GM12878 (cell line): ENCODE data around the gene CACNA2D2.

Experiments used
- CBX3 ChIP-seq: fragments of 200-600 bp; sonication (generic); IDR thresholded peaks from 2 replicates; pipeline ENCODE4 v1.6.1; 2016; ENCODE audit warnings: low read depth, borderline replicate concordance
- EZH2 ChIP-seq: IDR thresholded peaks from 2 replicates; pipeline ENCODE4 v1.6.1; 2012; ENCODE audit warnings: low read depth, mild to moderate bottlenecking, control low read depth, inconsistent platforms, low read length, borderline replicate concordance; ENCODE audit not compliant: control insufficient read depth
- HDAC2 ChIP-seq: fragments of 200-600 bp; sonication (generic); IDR thresholded peaks from 2 replicates; pipeline ENCODE4 v1.6.1; 2017
- JUND ChIP-seq: IDR thresholded peaks from 2 replicates; pipeline ENCODE4 v1.6.1; 2012; ENCODE audit warnings: low read depth, mild to moderate bottlenecking, low read length, improper control_type of control experiment, moderate library complexity
- KLF5 ChIP-seq: fragments of 450-650 bp; IDR thresholded peaks from 2 replicates; pipeline ENCODE4 v1.6.1; 2014; ENCODE audit warnings: mild to moderate bottlenecking; ENCODE audit not compliant: partially characterized antibody
- NR2C1 ChIP-seq: fragments of 450-650 bp; IDR thresholded peaks from 2 replicates; pipeline ENCODE4 v1.6.1; 2017; ENCODE audit warnings: antibody characterized with exemption, mild to moderate bottlenecking, moderate library complexity
- POLR2A ChIP-seq: IDR thresholded peaks from 2 replicates; pipeline ENCODE4 v1.6.1; 2011; ENCODE audit warnings: low read depth, mild to moderate bottlenecking, low read length
- SIN3A ChIP-seq: IDR thresholded peaks from 2 replicates; pipeline ENCODE4 v1.6.1; 2012; ENCODE audit warnings: low read depth, low read length, improper control_type of control experiment
- SIX5 ChIP-seq: IDR thresholded peaks from 2 replicates; pipeline ENCODE4 v1.6.1; 2011; ENCODE audit warnings: mild to moderate bottlenecking, low read depth, low read length, moderate library complexity; ENCODE audit not compliant: severe bottlenecking
- SP1 ChIP-seq: IDR thresholded peaks from one replicate; pipeline ENCODE4 v1.6.1; 2011; ENCODE audit warnings: low read depth, low read length
- SUZ12 ChIP-seq: fragments of 200-600 bp; sonication (generic); IDR thresholded peaks from one replicate; pipeline ENCODE4 v1.6.1; 2018; ENCODE audit warnings: antibody characterized with exemption, mild to moderate bottlenecking; ENCODE audit not compliant: unreplicated experiment
- TF ChIP-seq, protein P1 (sequence below), 3 experiments: IDR thresholded peaks in 2 of 3; conservative IDR thresholded peaks in 1 of 3; 2 replicates each; pipeline ENCODE4 v1.5.1; 2011; ENCODE audit warnings: low read depth in 3 of 3, low read length in 3 of 3, mild to moderate bottlenecking in 3 of 3, control low read depth in 2 of 3, moderate library complexity in 2 of 3, inconsistent platforms in 1 of 3, mixed read lengths in 1 of 3; ENCODE audit not compliant: control insufficient read depth in 2 of 3, insufficient read depth in 1 of 3; ENCODE audit errors: extremely low read depth in 1 of 3
- TF ChIP-seq, protein P2 (sequence below): IDR thresholded peaks from 2 replicates; pipeline ENCODE4 v1.6.1; 2012; ENCODE audit warnings: low read depth, low read length, improper control_type of control experiment

DNA sequence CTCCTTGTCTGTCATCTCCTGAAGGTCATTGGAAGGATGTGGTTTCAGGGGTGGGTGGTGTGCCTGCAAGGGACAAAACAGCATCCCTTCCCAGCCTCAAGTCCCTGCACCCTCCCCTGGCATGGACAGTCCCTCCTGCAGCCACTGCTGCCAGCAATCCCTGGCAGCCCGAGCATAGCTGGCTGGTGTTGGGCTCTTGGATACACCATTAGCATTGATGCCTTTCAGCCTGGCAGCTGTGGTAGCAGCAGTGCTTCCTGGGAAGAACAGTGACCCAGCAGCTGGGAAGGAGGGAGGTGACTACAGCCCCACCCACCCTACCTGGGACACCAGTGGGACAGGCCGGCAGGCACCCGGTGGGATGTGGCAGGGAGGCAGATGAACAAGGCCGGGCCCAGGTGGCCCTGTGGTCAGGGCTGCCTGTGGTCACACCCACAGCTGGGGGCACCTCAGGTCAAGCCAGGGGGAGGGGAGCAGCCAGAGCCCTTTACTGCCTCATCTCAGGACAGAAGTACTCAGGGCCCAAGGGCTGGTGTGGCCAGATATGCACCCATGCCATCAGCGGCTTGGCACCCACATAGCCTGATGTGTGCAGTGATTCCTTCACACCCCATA is 111.2 kb downstream of the CACNA2D2 start:
- TF ChIP-seq SUZ12 (no peak), SIN3A (no peak), KLF5 (no peak), NR2C1 (no peak), POLR2A (no peak), EZH2 (no peak), SIX5 (no peak), SP1 (no peak), CBX3 (no peak), JUND (no peak), HDAC2 (no peak)
- TF ChIP-seq, protein P1, sequence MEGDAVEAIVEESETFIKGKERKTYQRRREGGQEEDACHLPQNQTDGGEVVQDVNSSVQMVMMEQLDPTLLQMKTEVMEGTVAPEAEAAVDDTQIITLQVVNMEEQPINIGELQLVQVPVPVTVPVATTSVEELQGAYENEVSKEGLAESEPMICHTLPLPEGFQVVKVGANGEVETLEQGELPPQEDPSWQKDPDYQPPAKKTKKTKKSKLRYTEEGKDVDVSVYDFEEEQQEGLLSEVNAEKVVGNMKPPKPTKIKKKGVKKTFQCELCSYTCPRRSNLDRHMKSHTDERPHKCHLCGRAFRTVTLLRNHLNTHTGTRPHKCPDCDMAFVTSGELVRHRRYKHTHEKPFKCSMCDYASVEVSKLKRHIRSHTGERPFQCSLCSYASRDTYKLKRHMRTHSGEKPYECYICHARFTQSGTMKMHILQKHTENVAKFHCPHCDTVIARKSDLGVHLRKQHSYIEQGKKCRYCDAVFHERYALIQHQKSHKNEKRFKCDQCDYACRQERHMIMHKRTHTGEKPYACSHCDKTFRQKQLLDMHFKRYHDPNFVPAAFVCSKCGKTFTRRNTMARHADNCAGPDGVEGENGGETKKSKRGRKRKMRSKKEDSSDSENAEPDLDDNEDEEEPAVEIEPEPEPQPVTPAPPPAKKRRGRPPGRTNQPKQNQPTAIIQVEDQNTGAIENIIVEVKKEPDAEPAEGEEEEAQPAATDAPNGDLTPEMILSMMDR (IDR thresholded peaks at IDR 0.05 in 2 of 3, conservative IDR thresholded peaks at IDR 0.05 in 1 of 3; ENCODE audit: control insufficient read depth in 2 of 3, extremely low read depth in 1 of 3, insufficient read depth in 1 of 3, low read depth in 3 of 3, low read length in 3 of 3), result no peak
- TF ChIP-seq, protein P2, sequence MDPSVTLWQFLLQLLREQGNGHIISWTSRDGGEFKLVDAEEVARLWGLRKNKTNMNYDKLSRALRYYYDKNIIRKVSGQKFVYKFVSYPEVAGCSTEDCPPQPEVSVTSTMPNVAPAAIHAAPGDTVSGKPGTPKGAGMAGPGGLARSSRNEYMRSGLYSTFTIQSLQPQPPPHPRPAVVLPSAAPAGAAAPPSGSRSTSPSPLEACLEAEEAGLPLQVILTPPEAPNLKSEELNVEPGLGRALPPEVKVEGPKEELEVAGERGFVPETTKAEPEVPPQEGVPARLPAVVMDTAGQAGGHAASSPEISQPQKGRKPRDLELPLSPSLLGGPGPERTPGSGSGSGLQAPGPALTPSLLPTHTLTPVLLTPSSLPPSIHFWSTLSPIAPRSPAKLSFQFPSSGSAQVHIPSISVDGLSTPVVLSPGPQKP, result no peak
